SK-N-SH (cell line): ENCODE measurements around the gene NOS2. TPM values are rescaled to one million over a fixed set of nuclear protein-coding genes. Genes with fewer than 3 reads are reported as not detected.

Experiments used
- CTCF ChIA-PET: fragments of 300-600, 350-600 bp; formaldehyde crosslinking; extraction: SDS; loops from one replicate; lab custom pipeline; 2021; lab: Yijun Ruan, JAX
- POLR2A ChIA-PET: fragments of 350-600 bp; sonication (Branson Sonifier 250); formaldehyde crosslinking; extraction: SDS; loops from one replicate; lab custom pipeline; 2020; ENCODE audit warnings: antibody characterized with exemption, inconsistent platforms; lab: Yijun Ruan, JAX
- DNase-seq: peaks from one replicate; pipeline ENCODE4 v3.0.0; 2012
- H2AFZ ChIP-seq: fragments of 200-600 bp; sonication (generic); 2 replicates; pipeline ENCODE4 v1.8.1; 2016; ENCODE audit warnings: antibody characterized with exemption, mild to moderate bottlenecking, low read depth
- H3F3A ChIP-seq: fragments of 200-600 bp; sonication (generic); replicated peaks from 2 replicates; pipeline ENCODE3; 2016; ENCODE audit warnings: antibody characterized with exemption, mild to moderate bottlenecking; ENCODE audit not compliant: insufficient read depth
- H3K27ac ChIP-seq, 2 experiments: fragments of 200-500 bp in 1 of 2; fragments of 200-600 bp in 1 of 2; sonication (Bioruptor generic) in 1 of 2; sonication (generic), shearing (Covaris generic) in 1 of 2; 2 replicates each; pipeline versions ENCODE4 v1.5.1 to v1.6.1; 2014 to 2016; ENCODE audit warnings: low read depth in 2 of 2, inconsistent platforms in 1 of 2, low read length in 1 of 2, mild to moderate bottlenecking in 1 of 2, mixed read lengths in 1 of 2
- H3K27me3 ChIP-seq: fragments of 200-600 bp; sonication (generic), shearing (Covaris generic); 2 replicates; pipeline ENCODE4 v1.6.1; 2016; ENCODE audit warnings: mixed run types; ENCODE audit not compliant: insufficient read depth
- H3K36me3 ChIP-seq, 2 experiments: fragments of 200-500 bp in 1 of 2; fragments of 200-600 bp in 1 of 2; sonication (Bioruptor generic) in 1 of 2; sonication (generic) in 1 of 2; replicated peaks in 1 of 2; 2 replicates each; pipeline versions ENCODE3 to v1.5.1; 2014 to 2016; ENCODE audit warnings: low read length in 1 of 2, mild to moderate bottlenecking in 1 of 2; ENCODE audit not compliant: insufficient read depth in 2 of 2, control insufficient read depth in 1 of 2
- H3K4me1 ChIP-seq, 2 experiments: fragments of 200-500 bp in 1 of 2; fragments of 200-600 bp in 1 of 2; sonication (Bioruptor generic) in 1 of 2; sonication (generic), shearing (Covaris generic) in 1 of 2; 2 replicates each; pipeline versions ENCODE4 v1.5.1 to v1.6.1; 2014 to 2016; ENCODE audit warnings: low read depth in 1 of 2, low read length in 1 of 2, mixed run types in 1 of 2; ENCODE audit not compliant: insufficient read depth in 2 of 2, control insufficient read depth in 1 of 2
- H3K4me2 ChIP-seq: fragments of 200-600 bp; sonication (generic), shearing (Covaris generic); 2 replicates; pipeline ENCODE4 v1.6.1; 2017; ENCODE audit warnings: mixed run types
- H3K4me3 ChIP-seq, 2 experiments: fragments of 200-500 bp in 1 of 2; fragments of 200-600 bp in 1 of 2; sonication (Bioruptor generic) in 1 of 2; sonication (generic), shearing (Covaris generic) in 1 of 2; 2 replicates each; pipeline versions ENCODE4 v1.5.1 to v1.8.1; 2014 to 2016; ENCODE audit warnings: low read depth in 2 of 2, inconsistent platforms in 1 of 2, low read length in 1 of 2, mild to moderate bottlenecking in 1 of 2, mixed read lengths in 1 of 2, moderate library complexity in 1 of 2
- H3K79me2 ChIP-seq: fragments of 200-600 bp; sonication (generic); 2 replicates; pipeline ENCODE4 v1.8.1; 2017; ENCODE audit warnings: mild to moderate bottlenecking; ENCODE audit not compliant: insufficient read depth
- H3K9ac ChIP-seq: fragments of 200-600 bp; sonication (generic); 2 replicates; pipeline ENCODE4 v1.6.1; 2017; ENCODE audit warnings: mixed run types
- H3K9me2 ChIP-seq: fragments of 200-600 bp; sonication (generic); 2 replicates; pipeline ENCODE4 v1.6.1; 2017; ENCODE audit warnings: mixed run types
- H3K9me3 ChIP-seq: fragments of 200-600 bp; sonication (generic); 2 replicates; pipeline ENCODE4 v1.6.1; 2017; ENCODE audit warnings: mixed run types, mild to moderate bottlenecking, moderate library complexity
- H4K20me1 ChIP-seq: fragments of 200-600 bp; sonication (generic); 2 replicates; pipeline ENCODE4 v1.6.1; 2017; ENCODE audit warnings: mild to moderate bottlenecking, mixed run types; ENCODE audit not compliant: insufficient read depth
- GABPA ChIP-seq: IDR thresholded peaks from 2 replicates; pipeline ENCODE4 v1.4.0; 2012; ENCODE audit warnings: low read depth, mild to moderate bottlenecking
- JUND ChIP-seq: IDR thresholded peaks from 2 replicates; pipeline ENCODE4 v1.4.0; 2012
- MEF2A ChIP-seq: IDR thresholded peaks from 2 replicates; pipeline ENCODE4 v1.4.0; 2012; ENCODE audit warnings: low read depth, borderline replicate concordance
- MXI1 ChIP-seq: IDR thresholded peaks from 2 replicates; pipeline ENCODE4 v1.6.1; 2012; ENCODE audit warnings: mild to moderate bottlenecking, low read depth, low read length, improper control_type of control experiment
- NFIC ChIP-seq: IDR thresholded peaks from 2 replicates; pipeline ENCODE4 v1.4.0; 2012; ENCODE audit warnings: borderline replicate concordance
- POLR2AphosphoS5 ChIP-seq: IDR thresholded peaks from 2 replicates; pipeline ENCODE4 v1.6.1; 2012; ENCODE audit warnings: low read depth, low read length
- RAD21 ChIP-seq: IDR thresholded peaks from 2 replicates; pipeline ENCODE4 v1.6.1; 2012; ENCODE audit warnings: mild to moderate bottlenecking, low read length
- RFX5 ChIP-seq: IDR thresholded peaks from 2 replicates; pipeline ENCODE4 v1.6.1; 2012; ENCODE audit warnings: mild to moderate bottlenecking, improper control_type of control experiment, low read length
- SMC3 ChIP-seq: IDR thresholded peaks from 2 replicates; pipeline ENCODE4 v1.6.1; 2012; ENCODE audit warnings: low read depth, low read length, improper control_type of control experiment
- TAF1 ChIP-seq: IDR thresholded peaks from 2 replicates; pipeline ENCODE4 v1.6.1; 2012; ENCODE audit warnings: low read depth, mild to moderate bottlenecking, low read length, moderate library complexity, borderline replicate concordance
- TCF12 ChIP-seq: IDR thresholded peaks from 2 replicates; pipeline ENCODE4 v1.4.0; 2012
- TEAD4 ChIP-seq: IDR thresholded peaks from 2 replicates; pipeline ENCODE4 v1.4.0; 2012; ENCODE audit warnings: mild to moderate bottlenecking, borderline replicate concordance; ENCODE audit not compliant: insufficient read depth
- WGBS: methylation state at CpG from one replicate; pipeline ENCODE4 v1.1.6; 2017; ENCODE audit warnings: low lambda C conversion rate; 5-methylcytosine and 5-hydroxymethylcytosine counted together
- polyA plus RNA-seq, 3 experiments: library from polyadenylated mRNA; depleted of rRNA; stranded (reverse); fragments of >200 nt; gene quantifications; 2 replicates each; pipeline ENCODE4 v1.2.3, GENCODE V29; 2012
- TF ChIP-seq, protein P1 (sequence below): IDR thresholded peaks from 2 replicates; pipeline ENCODE4 v1.4.0; 2012; ENCODE audit warnings: low read depth
- TF ChIP-seq, protein P2 (sequence below): IDR thresholded peaks from 2 replicates; pipeline ENCODE4 v1.4.0; 2012; ENCODE audit warnings: low read depth, borderline replicate concordance
- TF ChIP-seq, protein P3 (sequence below): fragments of 150-350 bp; IDR thresholded peaks from 2 replicates; pipeline ENCODE4 v1.6.1; 2017; ENCODE audit warnings: antibody characterized with exemption, low read length, low read depth, borderline replicate concordance
- TF ChIP-seq, protein P4 (sequence below): IDR thresholded peaks from 2 replicates; pipeline ENCODE4; 2012
- TF ChIP-seq, protein P5 (sequence below): fragments of 200-600 bp; sonication (generic); IDR thresholded peaks from 2 replicates; pipeline ENCODE4 v1.6.1; 2017; ENCODE audit warnings: antibody characterized with exemption, mild to moderate bottlenecking, moderate library complexity

Gene NOS2
- polyA plus RNA-seq, 1 of the 3 experiments (the other 2 are of a cell fraction), result not detected

DNA sequence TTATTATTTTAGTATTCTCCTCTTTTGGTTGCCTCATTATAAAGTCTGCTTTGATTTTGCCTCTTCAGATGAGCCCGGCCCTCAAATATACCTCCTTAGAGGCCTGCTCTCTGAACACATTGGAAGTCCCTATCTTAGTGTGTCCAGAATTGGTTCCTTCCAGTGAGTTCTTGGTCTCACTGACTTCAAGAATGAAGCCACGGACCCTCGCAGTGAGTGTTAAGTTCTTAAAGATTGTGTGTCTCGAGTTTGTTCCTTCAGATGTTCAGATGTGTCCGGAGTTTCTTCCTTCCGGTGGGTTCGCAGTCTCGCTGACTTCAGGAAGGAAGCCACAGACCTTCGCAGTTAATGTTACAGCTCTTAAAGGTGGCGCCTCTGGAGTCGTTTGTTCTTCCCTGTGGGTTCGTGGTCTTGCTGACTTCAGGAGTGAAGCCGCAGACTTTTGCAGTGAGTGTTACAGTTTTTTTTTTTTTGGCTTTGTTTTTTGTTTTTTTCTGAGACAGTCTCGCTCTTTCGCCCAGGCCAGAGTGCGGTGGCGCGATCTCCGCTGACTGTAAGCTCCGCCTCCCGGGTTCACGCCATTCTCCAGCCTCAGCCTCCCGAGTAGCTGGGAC lies 45.8 kb upstream of the NOS2 start:
- Histone ChIP-seq H3K9me2 (no peaks in the 10 kb centered on the region), H3K9ac (no peak overlapping the region), H3K27ac (no peak overlapping the region), H3K4me1 (no peaks in the 10 kb centered on the region), H3K36me3 (no peaks in the 10 kb centered on the region), H2AFZ (no peak overlapping the region), H3K4me3 (no peak overlapping the region), H3K4me2 (no peak overlapping the region), H3K9me3 (no peaks in the 10 kb centered on the region), H4K20me1 (no peaks in the 10 kb centered on the region), H3K27me3 (no peaks in the 10 kb centered on the region; the same call in 1 of the 2 replicates), H3F3A (no peaks in the 10 kb centered on the region), H3K79me2 (no peaks in the 10 kb centered on the region)
- ChIA-PET CTCF (interaction anchor here (2.3 to 3.6 kb wide), 2 partner anchors 34 to 41 kb away, joined by 12 to 19 read pairs; no protein-coding TSS in a partner anchor), POLR2A (no interaction called here)
- no peak for TF ChIP-seq JUND
- TF ChIP-seq MEF2A, result no peak
- no peak for TF ChIP-seq TEAD4
- TF ChIP-seq NFIC, result no peak
- no peak for TF ChIP-seq RAD21
- 72% methylated on average over 23 of the region's 23 CpGs for WGBS
- no peak for DNase-seq

DNA sequence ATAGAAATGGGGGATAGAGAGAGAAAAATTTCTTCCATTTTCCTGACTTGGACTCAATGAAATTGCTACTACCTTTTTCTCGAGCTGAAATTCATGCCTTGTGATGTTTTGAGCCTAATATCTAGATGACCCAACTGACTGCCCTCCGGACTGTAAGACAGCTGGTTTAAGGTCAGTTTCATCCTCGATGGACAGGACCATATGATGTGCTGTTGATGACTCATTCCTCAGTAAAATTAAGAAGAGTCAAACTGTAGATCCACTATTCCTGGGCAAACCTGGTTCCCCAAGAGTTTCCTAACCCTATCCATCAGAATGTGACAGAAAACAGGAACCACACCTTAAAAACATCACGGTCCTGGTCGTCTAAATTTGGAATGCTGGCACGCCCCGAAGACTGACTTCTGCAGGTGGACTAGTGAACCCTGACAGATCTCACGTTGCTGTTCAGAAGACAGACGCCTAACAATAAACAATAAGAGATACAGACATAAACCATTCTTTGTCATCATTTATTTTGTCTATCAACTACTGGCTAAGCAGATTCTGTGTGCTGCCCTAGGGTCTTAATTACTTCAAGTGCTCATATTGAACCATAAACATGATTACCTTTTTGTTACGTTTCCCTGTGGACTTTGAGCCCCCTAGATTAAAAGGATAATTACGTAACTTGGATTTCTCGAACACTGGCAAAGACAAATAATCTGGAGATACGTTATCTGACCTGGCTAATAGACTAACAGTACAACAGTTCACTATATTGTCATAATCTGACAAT lies 45.1 kb upstream of the NOS2 start:
- Histone ChIP-seq H3K4me1 (no peaks in the 10 kb centered on the region), H3K79me2 (no peaks in the 10 kb centered on the region), H4K20me1 (no peaks in the 10 kb centered on the region), H3K9me2 (no peaks in the 10 kb centered on the region), H2AFZ (no peak overlapping the region), H3F3A (no peaks in the 10 kb centered on the region), H3K36me3 (no peaks in the 10 kb centered on the region), H3K4me2 (no peak overlapping the region), H3K27me3 (no peaks in the 10 kb centered on the region; the same call in 1 of the 2 replicates), H3K9ac (no peak overlapping the region), H3K4me3 (no peak overlapping the region), H3K9me3 (no peaks in the 10 kb centered on the region), H3K27ac (no peak overlapping the region)
- no peak for TF ChIP-seq TAF1
- TF ChIP-seq RFX5, result no peak
- TF ChIP-seq MXI1, result no peak
- TF ChIP-seq, protein P1, sequence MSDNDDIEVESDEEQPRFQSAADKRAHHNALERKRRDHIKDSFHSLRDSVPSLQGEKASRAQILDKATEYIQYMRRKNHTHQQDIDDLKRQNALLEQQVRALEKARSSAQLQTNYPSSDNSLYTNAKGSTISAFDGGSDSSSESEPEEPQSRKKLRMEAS, result no peak
- no peak for TF ChIP-seq NFIC
- TF ChIP-seq TCF12, result no peak
- WGBS, result 28% methylated on average over 13 of the region's 13 CpGs
- ChIA-PET POLR2A (no interaction called here), CTCF (no interaction called here)
- no peak for DNase-seq

DNA sequence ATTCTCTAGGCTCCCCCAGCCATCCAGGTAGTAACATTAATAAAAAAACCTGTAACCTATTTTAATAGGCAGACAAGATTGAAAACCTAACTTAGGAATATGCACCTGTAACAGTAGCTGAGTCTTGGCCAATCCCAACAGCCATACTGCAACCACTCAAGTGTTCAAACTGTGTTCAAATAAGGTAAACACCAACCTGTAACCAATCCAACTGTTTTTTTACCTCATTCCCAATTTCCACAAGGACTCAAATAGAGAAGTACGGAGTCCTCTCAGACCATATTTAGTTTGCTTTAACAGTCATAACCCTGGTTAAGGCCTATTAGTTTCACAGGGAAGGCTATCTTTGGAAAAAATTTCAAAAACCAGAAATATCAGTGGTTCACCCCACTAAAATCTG lies 40.4 kb upstream of the NOS2 start:
- H3K27ac ChIP-seq, result no peak overlapping the region
- H3K9me3 ChIP-seq, result no peaks in the 10 kb centered on the region
- H3K36me3 ChIP-seq, result no peaks in the 10 kb centered on the region
- no peak for DNase-seq
- POLR2A ChIA-PET, result no interaction called here
- no peak overlapping the region for H2AFZ ChIP-seq
- no peak overlapping the region for H3K4me2 ChIP-seq
- H3K4me1 ChIP-seq, result no peaks in the 10 kb centered on the region; a peak in 1 of 4 replicates
- no peak overlapping the region for H3K9ac ChIP-seq
- no peaks in the 10 kb centered on the region for H3K9me2 ChIP-seq
- WGBS, result 37% methylated on average over 1 of the region's 1 CpG
- H4K20me1 ChIP-seq, result no peaks in the 10 kb centered on the region
- no peaks in the 10 kb centered on the region for H3K79me2 ChIP-seq
- TF ChIP-seq, protein P2, sequence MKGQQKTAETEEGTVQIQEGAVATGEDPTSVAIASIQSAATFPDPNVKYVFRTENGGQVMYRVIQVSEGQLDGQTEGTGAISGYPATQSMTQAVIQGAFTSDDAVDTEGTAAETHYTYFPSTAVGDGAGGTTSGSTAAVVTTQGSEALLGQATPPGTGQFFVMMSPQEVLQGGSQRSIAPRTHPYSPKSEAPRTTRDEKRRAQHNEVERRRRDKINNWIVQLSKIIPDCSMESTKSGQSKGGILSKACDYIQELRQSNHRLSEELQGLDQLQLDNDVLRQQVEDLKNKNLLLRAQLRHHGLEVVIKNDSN, result no peak
- no peak for TF ChIP-seq TCF12
- TF ChIP-seq GABPA, result no peak
- TF ChIP-seq, protein P3, sequence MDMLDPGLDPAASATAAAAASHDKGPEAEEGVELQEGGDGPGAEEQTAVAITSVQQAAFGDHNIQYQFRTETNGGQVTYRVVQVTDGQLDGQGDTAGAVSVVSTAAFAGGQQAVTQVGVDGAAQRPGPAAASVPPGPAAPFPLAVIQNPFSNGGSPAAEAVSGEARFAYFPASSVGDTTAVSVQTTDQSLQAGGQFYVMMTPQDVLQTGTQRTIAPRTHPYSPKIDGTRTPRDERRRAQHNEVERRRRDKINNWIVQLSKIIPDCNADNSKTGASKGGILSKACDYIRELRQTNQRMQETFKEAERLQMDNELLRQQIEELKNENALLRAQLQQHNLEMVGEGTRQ, result no peak
- TF ChIP-seq, protein P4, sequence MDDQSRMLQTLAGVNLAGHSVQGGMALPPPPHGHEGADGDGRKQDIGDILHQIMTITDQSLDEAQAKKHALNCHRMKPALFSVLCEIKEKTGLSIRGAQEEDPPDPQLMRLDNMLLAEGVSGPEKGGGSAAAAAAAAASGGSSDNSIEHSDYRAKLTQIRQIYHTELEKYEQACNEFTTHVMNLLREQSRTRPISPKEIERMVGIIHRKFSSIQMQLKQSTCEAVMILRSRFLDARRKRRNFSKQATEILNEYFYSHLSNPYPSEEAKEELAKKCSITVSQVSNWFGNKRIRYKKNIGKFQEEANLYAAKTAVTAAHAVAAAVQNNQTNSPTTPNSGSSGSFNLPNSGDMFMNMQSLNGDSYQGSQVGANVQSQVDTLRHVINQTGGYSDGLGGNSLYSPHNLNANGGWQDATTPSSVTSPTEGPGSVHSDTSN, result no peak
- no peak for TF ChIP-seq SMC3
- TF ChIP-seq POLR2AphosphoS5, result no peak
- TF ChIP-seq, protein P5, sequence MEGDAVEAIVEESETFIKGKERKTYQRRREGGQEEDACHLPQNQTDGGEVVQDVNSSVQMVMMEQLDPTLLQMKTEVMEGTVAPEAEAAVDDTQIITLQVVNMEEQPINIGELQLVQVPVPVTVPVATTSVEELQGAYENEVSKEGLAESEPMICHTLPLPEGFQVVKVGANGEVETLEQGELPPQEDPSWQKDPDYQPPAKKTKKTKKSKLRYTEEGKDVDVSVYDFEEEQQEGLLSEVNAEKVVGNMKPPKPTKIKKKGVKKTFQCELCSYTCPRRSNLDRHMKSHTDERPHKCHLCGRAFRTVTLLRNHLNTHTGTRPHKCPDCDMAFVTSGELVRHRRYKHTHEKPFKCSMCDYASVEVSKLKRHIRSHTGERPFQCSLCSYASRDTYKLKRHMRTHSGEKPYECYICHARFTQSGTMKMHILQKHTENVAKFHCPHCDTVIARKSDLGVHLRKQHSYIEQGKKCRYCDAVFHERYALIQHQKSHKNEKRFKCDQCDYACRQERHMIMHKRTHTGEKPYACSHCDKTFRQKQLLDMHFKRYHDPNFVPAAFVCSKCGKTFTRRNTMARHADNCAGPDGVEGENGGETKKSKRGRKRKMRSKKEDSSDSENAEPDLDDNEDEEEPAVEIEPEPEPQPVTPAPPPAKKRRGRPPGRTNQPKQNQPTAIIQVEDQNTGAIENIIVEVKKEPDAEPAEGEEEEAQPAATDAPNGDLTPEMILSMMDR, result no peak
- TF ChIP-seq, all 33 proteins: peak for 0
- H3F3A ChIP-seq, result no peaks in the 10 kb centered on the region
- no peaks in the 10 kb centered on the region for H3K27me3 ChIP-seq
- CTCF ChIA-PET, result no interaction called here
- no peak overlapping the region for H3K4me3 ChIP-seq
